Measurements from ENCODE around the gene C15orf62. TPM values are rescaled to one million over a fixed set of nuclear protein-coding genes. Genes with fewer than 3 reads are reported as not detected.
A peak's percentile ranks its signal among the peaks of the same experiment; 100 is the strongest.

C15orf62 gene
- total and polyA plus RNA-seq, 9 donors = 0.13 to 2.2 (median 1.3) TPM

DNA sequence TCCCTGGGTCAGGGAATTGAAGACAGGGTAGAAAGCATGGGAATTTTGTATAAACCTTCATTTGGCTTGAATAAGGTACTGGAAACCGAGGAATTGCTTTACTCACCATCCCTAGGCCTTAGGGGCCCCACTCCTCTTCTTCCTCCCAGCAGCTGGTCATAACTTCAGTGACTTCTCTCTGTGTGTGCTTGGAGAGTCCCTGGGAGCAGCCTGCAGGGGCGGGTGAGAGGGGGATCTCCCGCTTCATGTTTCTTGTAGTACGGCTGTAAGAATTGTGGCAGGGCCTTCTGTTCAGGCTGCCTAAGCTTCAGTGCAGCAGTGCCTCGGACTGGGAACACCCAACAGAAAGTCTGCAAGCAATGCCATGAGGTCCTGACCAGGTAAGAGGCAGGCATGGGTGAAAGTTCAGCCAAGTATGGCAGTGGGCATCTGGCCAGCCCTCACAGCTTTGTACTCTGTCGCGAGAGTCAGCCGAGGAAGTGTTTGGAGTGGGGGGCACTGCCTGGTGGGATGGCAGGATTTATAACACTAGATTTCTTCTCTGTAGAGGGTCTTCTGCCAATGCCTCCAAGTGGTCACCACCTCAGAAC lies 39.2 kb downstream of the C15orf62 start:
- 53% methylated on average over 3 of the region's 8 CpGs for WGBS (ENCODE audit: insufficient coverage)
- Histone ChIP-seq H3K27ac (ENCODE audit: low read length) (no peak overlapping the region), H3K9me3 (replicated peaks; ENCODE audit: control insufficient read depth, low read depth, low read length) (no peaks in the 10 kb centered on the region), H3K27me3 (ENCODE audit: control insufficient read depth, insufficient read depth, low read length) (no peaks in the 10 kb centered on the region), H3K4me3 (ENCODE audit: low read length) (no peak overlapping the region), H3K4me1 (ENCODE audit: control insufficient read depth, insufficient read depth, low read length) (peaks cover 11% of the 10 kb centered on the region), H3K36me3 (ENCODE audit: control insufficient read depth, insufficient read depth, low read length) (peaks cover 35% of the 10 kb centered on the region)
- no peak for DNase-seq

DNA sequence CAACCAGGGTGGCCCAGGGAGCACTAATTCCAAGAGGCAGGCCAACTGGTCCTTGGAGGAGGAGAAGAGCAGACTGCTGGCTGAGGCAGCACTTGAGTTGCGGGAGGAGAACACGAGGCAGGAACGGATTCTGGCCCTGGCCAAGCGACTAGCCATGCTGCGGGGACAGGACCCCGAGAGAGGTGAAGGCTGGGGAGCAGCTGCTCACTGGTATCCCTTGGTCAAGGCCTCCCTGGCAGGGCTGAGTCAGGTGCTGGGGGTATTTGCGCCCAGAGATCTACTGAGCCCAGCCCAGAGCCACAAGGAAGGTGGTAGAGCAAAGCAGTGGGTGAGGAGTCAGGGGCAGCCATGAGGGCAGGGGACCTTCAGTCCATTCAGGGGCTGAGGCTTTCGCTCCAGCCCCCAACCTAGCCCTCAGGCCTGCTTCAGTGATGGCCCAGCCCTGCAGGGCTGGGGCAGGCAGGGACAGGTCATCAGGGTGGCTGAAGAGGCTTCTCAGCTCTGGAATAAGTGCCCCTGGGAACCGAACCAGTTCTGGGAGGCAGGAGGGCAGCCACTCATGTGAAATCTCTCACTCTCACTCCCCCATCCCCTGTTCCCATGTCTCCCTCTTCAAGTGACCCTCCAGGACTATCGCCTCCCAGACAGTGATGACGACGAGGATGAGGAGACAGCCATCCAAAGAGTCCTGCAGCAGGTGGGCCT lies 43.1 kb downstream of the C15orf62 start:
- peaks cover 10% of the 10 kb centered on the region for H3K4me1 ChIP-seq (ENCODE audit: control insufficient read depth, insufficient read depth, low read length)
- 90% methylated on average over 9 of the region's 12 CpGs for WGBS (ENCODE audit: insufficient coverage)

GRCh38 chr15:40815042-40815698 lies 45.4 kb downstream of the C15orf62 start:
- no peaks in the 10 kb centered on the region for H3K27me3 ChIP-seq (ENCODE audit: control insufficient read depth, insufficient read depth, low read length)
- DNase-seq = peak; percentile 26
- H3K4me3 ChIP-seq (ENCODE audit: low read length) = no peak overlapping the region
- H3K27ac ChIP-seq (ENCODE audit: low read length) = no peak overlapping the region
- no peaks in the 10 kb centered on the region for H3K9me3 ChIP-seq (replicated peaks; ENCODE audit: control insufficient read depth, low read depth, low read length)
- H3K36me3 ChIP-seq (ENCODE audit: control insufficient read depth, insufficient read depth, low read length) = peaks cover 40% of the 10 kb centered on the region
- 86% methylated on average over 1 of the region's 4 CpGs for WGBS (ENCODE audit: insufficient coverage)
- H3K4me1 ChIP-seq (ENCODE audit: control insufficient read depth, insufficient read depth, low read length) = peaks cover 6% of the 10 kb centered on the region

More for the DNA sequence above, 43.1 kb downstream of the C15orf62 start:
- peaks cover 47% of the 10 kb centered on the region for H3K36me3 ChIP-seq (ENCODE audit: control insufficient read depth, insufficient read depth, low read length)
- no peak overlapping the region for H3K4me3 ChIP-seq (ENCODE audit: low read length)
- no peak for DNase-seq
- H3K9me3 ChIP-seq (replicated peaks; ENCODE audit: control insufficient read depth, low read depth, low read length) = no peaks in the 10 kb centered on the region
- no peaks in the 10 kb centered on the region for H3K27me3 ChIP-seq (ENCODE audit: control insufficient read depth, insufficient read depth, low read length)
- H3K27ac ChIP-seq (ENCODE audit: low read length) = no peak overlapping the region

GRCh38 chr15:40819048-40819447 lies 49.3 kb downstream of the C15orf62 start:
- WGBS (ENCODE audit: insufficient coverage) = 75% methylated on average over 3 of the region's 7 CpGs
- peaks cover 11% of the 10 kb centered on the region for H3K36me3 ChIP-seq (ENCODE audit: control insufficient read depth, insufficient read depth, low read length)
- H3K4me3 ChIP-seq (ENCODE audit: low read length) = no peak overlapping the region
- H3K27me3 ChIP-seq (ENCODE audit: control insufficient read depth, insufficient read depth, low read length) = no peaks in the 10 kb centered on the region
- no peak overlapping the region for H3K27ac ChIP-seq (ENCODE audit: low read length)
- DNase-seq = no peak
- no peaks in the 10 kb centered on the region for H3K9me3 ChIP-seq (replicated peaks; ENCODE audit: control insufficient read depth, low read depth, low read length)
- peaks cover 6% of the 10 kb centered on the region for H3K4me1 ChIP-seq (ENCODE audit: control insufficient read depth, insufficient read depth, low read length)

GRCh38 chr15:40821195-40821594 lies 51.4 kb downstream of the C15orf62 start:
- Histone ChIP-seq H3K4me3 (ENCODE audit: low read length) (no peak overlapping the region), H3K27me3 (ENCODE audit: control insufficient read depth, insufficient read depth, low read length) (no peaks in the 10 kb centered on the region), H3K36me3 (ENCODE audit: control insufficient read depth, insufficient read depth, low read length) (no peaks in the 10 kb centered on the region), H3K9me3 (replicated peaks; ENCODE audit: control insufficient read depth, low read depth, low read length) (no peaks in the 10 kb centered on the region), H3K4me1 (ENCODE audit: control insufficient read depth, insufficient read depth, low read length) (no peaks in the 10 kb centered on the region), H3K27ac (ENCODE audit: low read length) (no peak overlapping the region)
- 92% methylated on average over 1 of the region's 2 CpGs for WGBS (ENCODE audit: insufficient coverage)
- DNase-seq = no peak

Other genes starting within 250 kb of the C15orf62 start
- gene CCDC32, start 204.9 kb upstream of the C15orf62 start, total RNA-seq = 13.6 TPM
- gene CCDC32, start 204.9 kb upstream of the C15orf62 start, polyA plus RNA-seq (ENCODE audit: insufficient read depth in 1 of 8, insufficient read length in 8 of 8, low replicate concordance in 1 of 8) = 10 to 100 TPM; 15.7 to 25.9 (median 21.4) TPM
- 11.0 TPM for gene RPUSD2, start 200.7 kb upstream of the C15orf62 start, total RNA-seq
- gene RPUSD2, start 200.7 kb upstream of the C15orf62 start, polyA plus RNA-seq (ENCODE audit: insufficient read depth in 1 of 8, insufficient read length in 8 of 8, low replicate concordance in 1 of 8) = 10 to 100 TPM in 5 of 8 donors, 1 to 10 TPM in 3; 8.7 to 12.0 (median 10.8) TPM
- gene KNL1, start 175.7 kb upstream of the C15orf62 start, total RNA-seq = 8.7 TPM
- gene KNL1, start 175.7 kb upstream of the C15orf62 start, polyA plus RNA-seq (ENCODE audit: insufficient read depth in 1 of 8, insufficient read length in 8 of 8, low replicate concordance in 1 of 8) = 10 to 100 TPM in 4 of 8 donors, 1 to 10 TPM in 4; 8.7 to 16.9 (median 10.9) TPM
- gene RAD51, start 74.8 kb upstream of the C15orf62 start, total RNA-seq = 3.6 TPM
- 10 to 100 TPM in 5 of 8 donors, 1 to 10 TPM in 3; 6.9 to 13.3 (median 10.6) TPM for gene RAD51, start 74.8 kb upstream of the C15orf62 start, polyA plus RNA-seq (ENCODE audit: insufficient read depth in 1 of 8, insufficient read length in 8 of 8, low replicate concordance in 1 of 8)
- 12.7 TPM for gene RMDN3, start 14.7 kb upstream of the C15orf62 start, total RNA-seq
- gene RMDN3, start 14.7 kb upstream of the C15orf62 start, polyA plus RNA-seq (ENCODE audit: insufficient read depth in 1 of 8, insufficient read length in 8 of 8, low replicate concordance in 1 of 8) = 10 to 100 TPM; 21.1 to 31.2 (median 23.9) TPM
- 6.1 TPM for gene GCHFR, start 5.9 kb upstream of the C15orf62 start, total RNA-seq
- 10 to 100 TPM in 1 of 8 donors, 1 to 10 TPM in 7; 3.8 to 14.1 (median 5.6) TPM for gene GCHFR, start 5.9 kb upstream of the C15orf62 start, polyA plus RNA-seq (ENCODE audit: insufficient read depth in 1 of 8, insufficient read length in 8 of 8, low replicate concordance in 1 of 8)
- 15.1 TPM for gene ZFYVE19, start 37.1 kb downstream of the C15orf62 start, total RNA-seq
- gene ZFYVE19, start 37.1 kb downstream of the C15orf62 start, polyA plus RNA-seq (ENCODE audit: insufficient read depth in 1 of 8, insufficient read length in 8 of 8, low replicate concordance in 1 of 8) = 10 to 100 TPM; 16.1 to 24.9 (median 18.9) TPM
- 37.9 TPM for gene DNAJC17, start 37.5 kb downstream of the C15orf62 start, total RNA-seq
- 10 to 100 TPM; 23.9 to 32.3 (median 30.4) TPM for gene DNAJC17, start 37.5 kb downstream of the C15orf62 start, polyA plus RNA-seq (ENCODE audit: insufficient read depth in 1 of 8, insufficient read length in 8 of 8, low replicate concordance in 1 of 8)
- not detected for gene PPP1R14D, start 58.7 kb downstream of the C15orf62 start, total RNA-seq
- under 1 TPM in 2 of 8 donors, not detected in 6; 0.22 to 0.23 TPM for gene PPP1R14D, start 58.7 kb downstream of the C15orf62 start, polyA plus RNA-seq (ENCODE audit: insufficient read depth in 1 of 8, insufficient read length in 8 of 8, low replicate concordance in 1 of 8)
- gene SPINT1, start 74.1 kb downstream of the C15orf62 start, total RNA-seq = 0.40 TPM
- 10 to 100 TPM in 1 of 8 donors, 1 to 10 TPM in 4, under 1 TPM in 3; 0.38 to 11.0 (median 1.2) TPM for gene SPINT1, start 74.1 kb downstream of the C15orf62 start, polyA plus RNA-seq (ENCODE audit: insufficient read depth in 1 of 8, insufficient read length in 8 of 8, low replicate concordance in 1 of 8)
- gene RHOV, start 104.3 kb downstream of the C15orf62 start, total RNA-seq = 0.13 TPM
- gene RHOV, start 104.3 kb downstream of the C15orf62 start, polyA plus RNA-seq (ENCODE audit: insufficient read depth in 1 of 8, insufficient read length in 8 of 8, low replicate concordance in 1 of 8) = 1 to 10 TPM in 1 of 8 donors, under 1 TPM in 7; 0.06 to 3.0 (median 0.41) TPM
- gene VPS18, start 124.5 kb downstream of the C15orf62 start, total RNA-seq = 11.7 TPM
- 10 to 100 TPM in 6 of 8 donors, 1 to 10 TPM in 2; 9.0 to 12.4 (median 10.8) TPM for gene VPS18, start 124.5 kb downstream of the C15orf62 start, polyA plus RNA-seq (ENCODE audit: insufficient read depth in 1 of 8, insufficient read length in 8 of 8, low replicate concordance in 1 of 8)
- 9.7 TPM for gene DLL4, start 159.4 kb downstream of the C15orf62 start, total RNA-seq
- gene DLL4, start 159.4 kb downstream of the C15orf62 start, polyA plus RNA-seq (ENCODE audit: insufficient read depth in 1 of 8, insufficient read length in 8 of 8, low replicate concordance in 1 of 8) = 10 to 100 TPM in 7 of 8 donors, 1 to 10 TPM in 1; 8.7 to 17.9 (median 11.9) TPM
- gene CHAC1, start 183.5 kb downstream of the C15orf62 start, total RNA-seq = 2.0 TPM
- gene CHAC1, start 183.5 kb downstream of the C15orf62 start, polyA plus RNA-seq (ENCODE audit: insufficient read depth in 1 of 8, insufficient read length in 8 of 8, low replicate concordance in 1 of 8) = 1 to 10 TPM in 7 of 8 donors, under 1 TPM in 1; 0.80 to 6.9 (median 2.7) TPM